ENCODE results near the gene NR2F1-AS1. TPM values are rescaled to one million over a fixed set of nuclear protein-coding genes. Genes with fewer than 3 reads are reported as not detected.
A peak's percentile ranks its signal among the peaks of the same experiment; 100 is the strongest.

Gene NR2F1-AS1
- total RNA-seq, 1 experiment from 2014 or later = 24.1 TPM

DNA sequence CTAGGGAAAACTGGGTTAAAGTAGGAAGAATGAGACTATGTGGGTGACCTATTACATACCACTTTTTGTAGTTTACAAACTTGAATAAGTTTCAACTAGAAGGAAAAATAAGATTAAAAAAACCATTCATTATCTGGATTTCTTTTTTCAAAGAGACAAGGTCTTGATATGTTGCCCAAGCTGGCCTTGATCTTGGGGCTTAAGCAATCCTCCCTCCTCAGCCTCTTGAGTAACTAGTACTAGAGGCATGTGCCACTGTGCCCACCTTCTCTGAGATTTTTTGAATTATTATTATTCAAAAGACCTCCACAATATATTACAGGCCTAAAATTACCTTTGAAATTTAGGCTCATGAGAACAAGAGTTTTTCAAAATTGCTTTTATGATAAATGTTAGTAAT lies 63.2 kb downstream of the NR2F1-AS1 start:
- POLR2A ChIA-PET (ENCODE audit: unreplicated experiment) = no interaction called here
- peaks cover 24% of the 10 kb centered on the region for H3K4me1 ChIP-seq (ENCODE audit: insufficient read depth, low read length)
- TF ChIP-seq EZH2 (IDR thresholded peaks at IDR 0.05; ENCODE audit: low read length, unreplicated experiment) (no peak), EZH2phosphoT487 (IDR thresholded peaks at IDR 0.05; ENCODE audit: borderline replicate concordance, low read length) (no peak)
- TF ChIP-seq, protein P1, sequence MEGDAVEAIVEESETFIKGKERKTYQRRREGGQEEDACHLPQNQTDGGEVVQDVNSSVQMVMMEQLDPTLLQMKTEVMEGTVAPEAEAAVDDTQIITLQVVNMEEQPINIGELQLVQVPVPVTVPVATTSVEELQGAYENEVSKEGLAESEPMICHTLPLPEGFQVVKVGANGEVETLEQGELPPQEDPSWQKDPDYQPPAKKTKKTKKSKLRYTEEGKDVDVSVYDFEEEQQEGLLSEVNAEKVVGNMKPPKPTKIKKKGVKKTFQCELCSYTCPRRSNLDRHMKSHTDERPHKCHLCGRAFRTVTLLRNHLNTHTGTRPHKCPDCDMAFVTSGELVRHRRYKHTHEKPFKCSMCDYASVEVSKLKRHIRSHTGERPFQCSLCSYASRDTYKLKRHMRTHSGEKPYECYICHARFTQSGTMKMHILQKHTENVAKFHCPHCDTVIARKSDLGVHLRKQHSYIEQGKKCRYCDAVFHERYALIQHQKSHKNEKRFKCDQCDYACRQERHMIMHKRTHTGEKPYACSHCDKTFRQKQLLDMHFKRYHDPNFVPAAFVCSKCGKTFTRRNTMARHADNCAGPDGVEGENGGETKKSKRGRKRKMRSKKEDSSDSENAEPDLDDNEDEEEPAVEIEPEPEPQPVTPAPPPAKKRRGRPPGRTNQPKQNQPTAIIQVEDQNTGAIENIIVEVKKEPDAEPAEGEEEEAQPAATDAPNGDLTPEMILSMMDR (conservative IDR thresholded peaks at IDR 0.05; ENCODE audit: low read depth, low read length) = no peak
- DNase-seq (no peak), ATAC-seq (no peak)
- no peaks in the 10 kb centered on the region for H3K9me2 ChIP-seq (replicated peaks; ENCODE audit: low read length)
- intact Hi-C loops (cut with micrococcal nuclease) = loop anchor here (5.0 kb wide), 1 partner anchor 64 kb away; the partner anchor contains the start of genes NR2F1 and NR2F1-AS1
- no peak overlapping the region for H3K9ac ChIP-seq (ENCODE audit: low read length)
- no TSS peak for BruUV-seq (replicated peaks)
- H3K4me3 ChIP-seq (ENCODE audit: low read length) = no peak overlapping the region
- no peak overlapping the region for H3K27ac ChIP-seq (ENCODE audit: low read length)
- peaks cover 8% of the 10 kb centered on the region; the same call in 1 of the 2 replicates for H3K79me2 ChIP-seq (ENCODE audit: low read length)
- no peaks in the 10 kb centered on the region for H3K27me3 ChIP-seq (ENCODE audit: low read length)
- H3F3A ChIP-seq (ENCODE audit: low read length, unreplicated experiment) = no peaks in the 10 kb centered on the region
- no peak overlapping the region for H3K4me2 ChIP-seq (ENCODE audit: low read length)
- H3K9me3 ChIP-seq (ENCODE audit: low read length) = no peaks in the 10 kb centered on the region
- CTCF ChIA-PET = no interaction called here
- H3K36me3 ChIP-seq (ENCODE audit: low read depth, low read length) = peaks cover 16% of the 10 kb centered on the region
- no peaks in the 10 kb centered on the region for H4K20me1 ChIP-seq (ENCODE audit: low read length)
- H2AFZ ChIP-seq (ENCODE audit: low read length) = no peak overlapping the region

DNA sequence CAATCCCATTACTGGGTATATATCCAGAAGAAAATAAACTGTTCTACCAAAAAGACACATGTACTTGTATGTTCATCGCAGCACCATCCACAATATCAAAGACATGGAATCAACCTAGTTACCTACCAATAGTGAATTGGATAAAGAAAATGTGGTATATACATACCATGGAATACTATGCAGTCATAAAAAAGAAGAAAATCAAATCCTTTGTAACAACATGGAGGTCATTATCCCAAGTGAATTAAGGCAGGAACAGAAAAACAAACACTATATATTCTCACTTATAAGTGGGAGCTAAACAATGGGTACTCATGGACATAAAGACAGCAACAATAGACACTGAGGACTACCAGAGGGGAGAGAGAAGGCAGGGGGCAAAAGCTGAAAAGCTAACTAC lies 67.7 kb downstream of the NR2F1-AS1 start:
- Histone ChIP-seq H3K36me3 (ENCODE audit: low read depth, low read length) (no peaks in the 10 kb centered on the region), H3F3A (ENCODE audit: low read length, unreplicated experiment) (no peaks in the 10 kb centered on the region), H2AFZ (ENCODE audit: low read length) (no peak overlapping the region), H3K4me2 (ENCODE audit: low read length) (peak overlapping the region; percentile 24; the same call in 1 of the 2 replicates), H3K27me3 (ENCODE audit: low read length) (no peaks in the 10 kb centered on the region), H3K9ac (ENCODE audit: low read length) (no peak overlapping the region; the same call in 1 of the 2 replicates), H3K4me1 (ENCODE audit: insufficient read depth, low read length) (peaks cover 14% of the 10 kb centered on the region), H3K9me3 (ENCODE audit: low read length) (no peaks in the 10 kb centered on the region), H3K79me2 (ENCODE audit: low read length) (no peaks in the 10 kb centered on the region), H3K4me3 (ENCODE audit: low read length) (no peak overlapping the region), H3K9me2 (replicated peaks; ENCODE audit: low read length) (no peaks in the 10 kb centered on the region), H3K27ac (ENCODE audit: low read length) (peak overlapping the region; percentile 83), H4K20me1 (ENCODE audit: low read length) (no peaks in the 10 kb centered on the region)
- POLR2A ChIA-PET (ENCODE audit: unreplicated experiment) = no interaction called here
- intact Hi-C loops (cut with micrococcal nuclease) = no loop called here
- CTCF ChIA-PET = no interaction called here
- DNase-seq = no peak
- no TSS peak for BruUV-seq (replicated peaks)
- TF ChIP-seq, protein P1 (conservative IDR thresholded peaks at IDR 0.05; ENCODE audit: low read depth, low read length) = no peak
- TF ChIP-seq EZH2 (IDR thresholded peaks at IDR 0.05; ENCODE audit: low read length, unreplicated experiment) = no peak
- no peak for ATAC-seq

DNA sequence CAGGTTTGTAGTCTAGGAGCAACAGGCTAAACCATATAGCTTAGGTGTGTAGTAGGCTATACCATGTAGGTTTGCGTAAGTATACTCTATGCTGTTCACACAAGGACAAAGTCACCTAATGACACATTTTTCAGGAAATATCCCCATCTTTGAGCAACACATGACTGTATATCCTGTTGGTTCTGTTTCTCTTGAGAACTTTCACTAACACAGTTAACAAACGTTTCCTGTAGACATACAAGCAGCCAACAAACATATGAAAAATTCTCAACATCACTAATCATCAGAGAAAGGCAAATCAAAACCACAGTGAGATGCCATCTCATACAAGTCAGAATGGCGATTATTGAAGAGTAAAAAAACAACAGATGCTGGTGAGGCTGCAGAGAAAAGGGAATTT lies 68.2 kb downstream of the NR2F1-AS1 start:
- peaks cover 14% of the 10 kb centered on the region for H3K4me1 ChIP-seq (ENCODE audit: insufficient read depth, low read length)
- H3K9ac ChIP-seq (ENCODE audit: low read length) = peak overlapping the region; percentile 1; the same call in 1 of the 2 replicates
- H2AFZ ChIP-seq (ENCODE audit: low read length) = no peak overlapping the region
- ChIA-PET CTCF (no interaction called here), POLR2A (ENCODE audit: unreplicated experiment) (no interaction called here)
- intact Hi-C loops (cut with micrococcal nuclease) = no loop called here
- no peak overlapping the region for H3K4me3 ChIP-seq (ENCODE audit: low read length)
- H3F3A ChIP-seq (ENCODE audit: low read length, unreplicated experiment) = no peaks in the 10 kb centered on the region
- no peaks in the 10 kb centered on the region for H3K27me3 ChIP-seq (ENCODE audit: low read length)
- H3K79me2 ChIP-seq (ENCODE audit: low read length) = no peaks in the 10 kb centered on the region
- ATAC-seq (peak; percentile 96), DNase-seq (peak; percentile 91)
- H3K9me2 ChIP-seq (replicated peaks; ENCODE audit: low read length) = no peaks in the 10 kb centered on the region
- peak overlapping the region; percentile 24 for H3K4me2 ChIP-seq (ENCODE audit: low read length)
- BruUV-seq (replicated peaks) = no TSS peak
- TF ChIP-seq EZH2 (IDR thresholded peaks at IDR 0.05; ENCODE audit: low read length, unreplicated experiment) (no peak), EZH2phosphoT487 (IDR thresholded peaks at IDR 0.05; ENCODE audit: borderline replicate concordance, low read length) (no peak)
- TF ChIP-seq, protein P1 (conservative IDR thresholded peaks at IDR 0.05; ENCODE audit: low read depth, low read length) = no peak
- H3K9me3 ChIP-seq (ENCODE audit: low read length) = no peaks in the 10 kb centered on the region
- no peaks in the 10 kb centered on the region for H3K36me3 ChIP-seq (ENCODE audit: low read depth, low read length)
- H4K20me1 ChIP-seq (ENCODE audit: low read length) = no peaks in the 10 kb centered on the region
- H3K27ac ChIP-seq (ENCODE audit: low read length) = peak overlapping the region; percentile 83

All from PC-3 (cell line).